GM03348 (cell line): ENCODE results near the gene ANKRD11.
"Not testable (repeated sequence)": the region's sequence is repeated elsewhere in the genome, so short reads cannot be mapped to it uniquely, and the experiment has no call there.

Source experiments
- DNase-seq: peaks from one replicate; pipeline ENCODE4 v3.0.0; 2012; ENCODE audit warnings: low spot score

Gene ANKRD11

DNA sequence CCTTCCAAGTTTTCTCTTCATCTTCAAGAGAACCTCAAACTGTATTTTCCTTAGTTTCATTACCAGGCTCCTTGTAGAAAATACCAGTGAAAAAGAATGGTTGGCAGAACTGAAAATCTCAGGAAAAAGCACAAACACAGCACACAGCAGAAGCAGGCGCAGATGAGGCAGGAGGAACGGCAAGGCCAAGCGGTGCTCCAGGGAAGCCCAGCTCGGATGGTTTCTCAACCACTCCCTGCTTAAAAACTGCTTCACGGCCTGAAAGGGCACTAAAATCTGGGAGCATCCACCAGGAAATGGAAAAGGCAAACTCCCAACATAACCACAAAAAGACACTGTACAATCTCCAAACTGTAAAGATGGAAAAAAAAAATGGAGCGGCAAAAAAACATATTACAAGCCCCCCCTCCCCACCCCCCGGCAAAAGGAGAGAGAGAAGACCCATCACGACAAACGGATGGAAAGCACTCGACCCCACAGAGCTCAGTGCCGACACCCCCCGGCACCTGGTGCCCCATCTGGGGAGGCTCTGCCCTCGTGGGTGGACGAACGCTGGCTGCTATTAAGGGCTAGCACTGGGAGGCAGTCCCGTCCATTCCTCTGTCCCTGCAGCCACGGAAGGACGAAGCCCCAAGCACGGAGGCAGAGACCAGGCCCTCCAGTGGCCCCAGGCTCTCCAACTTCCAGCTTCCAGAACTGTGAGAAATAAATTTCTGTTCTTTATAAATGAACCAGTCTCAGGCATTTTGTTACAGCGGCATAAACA lies 145.3 kb downstream of the ANKRD11 start:
- no peak for DNase-seq

DNA sequence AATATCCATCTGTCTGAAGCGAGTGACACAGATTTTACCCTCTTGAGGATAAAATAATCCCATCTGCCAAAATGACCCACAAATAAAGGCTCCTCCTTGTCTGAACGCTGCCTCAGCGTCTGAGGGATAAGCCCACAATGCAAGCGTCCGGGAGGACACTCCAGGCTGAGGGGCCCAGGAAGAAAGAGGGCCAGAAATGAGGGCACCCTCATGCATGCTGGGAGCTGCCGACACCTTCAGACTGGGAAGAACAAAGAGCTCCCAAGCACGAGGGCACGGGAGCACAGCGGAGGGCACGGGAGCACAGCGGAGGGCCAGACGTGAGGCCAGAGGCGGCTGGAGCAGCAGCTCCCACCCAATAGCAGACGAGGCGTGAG lies 145.9 kb downstream of the ANKRD11 start:
- no peak for DNase-seq

DNA sequence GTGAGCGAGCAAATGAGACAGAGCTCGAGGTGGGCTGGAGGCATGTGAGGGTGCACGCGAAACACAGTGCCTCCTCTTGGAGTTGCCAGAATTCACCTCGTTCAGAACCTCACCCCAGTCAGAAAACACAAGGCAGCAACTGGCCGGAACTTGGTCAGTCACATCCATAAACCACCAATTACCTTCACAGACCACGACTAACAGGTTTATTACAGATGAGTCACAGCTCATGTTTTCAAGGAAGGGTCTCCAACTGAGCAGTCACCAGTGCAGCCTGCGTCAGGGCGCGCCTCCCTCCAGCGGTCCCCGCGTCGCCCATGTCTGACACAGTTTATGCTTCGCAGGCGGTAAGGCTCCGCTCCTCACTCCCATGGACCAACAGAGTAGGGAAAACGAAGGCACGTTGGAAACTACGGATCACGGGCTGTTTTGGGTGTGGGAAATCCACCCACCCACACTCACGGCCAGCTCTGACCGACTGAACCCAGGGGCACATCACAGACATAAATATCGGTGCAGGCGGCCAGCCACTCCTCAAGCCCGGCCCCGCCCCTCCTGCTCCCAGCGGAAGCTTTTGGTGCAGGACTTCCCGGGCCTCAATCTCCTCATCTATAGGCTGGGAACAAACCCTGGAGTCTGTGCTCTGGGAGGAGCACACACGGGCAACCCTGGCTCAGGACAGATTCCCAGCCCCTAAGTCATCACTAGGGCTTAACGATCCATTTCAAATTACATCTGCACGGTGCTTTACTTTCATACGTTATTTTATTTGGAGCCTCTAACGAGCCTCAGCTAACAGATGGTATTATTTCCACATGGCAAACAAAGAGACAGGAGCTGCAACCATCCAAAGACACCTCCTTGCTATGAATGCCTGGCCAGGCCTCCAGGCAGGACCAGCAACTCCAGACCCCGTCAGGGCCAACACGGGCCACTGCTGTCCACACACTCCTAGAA lies 146.6 kb downstream of the ANKRD11 start:
- peak; percentile 37 for DNase-seq

DNA sequence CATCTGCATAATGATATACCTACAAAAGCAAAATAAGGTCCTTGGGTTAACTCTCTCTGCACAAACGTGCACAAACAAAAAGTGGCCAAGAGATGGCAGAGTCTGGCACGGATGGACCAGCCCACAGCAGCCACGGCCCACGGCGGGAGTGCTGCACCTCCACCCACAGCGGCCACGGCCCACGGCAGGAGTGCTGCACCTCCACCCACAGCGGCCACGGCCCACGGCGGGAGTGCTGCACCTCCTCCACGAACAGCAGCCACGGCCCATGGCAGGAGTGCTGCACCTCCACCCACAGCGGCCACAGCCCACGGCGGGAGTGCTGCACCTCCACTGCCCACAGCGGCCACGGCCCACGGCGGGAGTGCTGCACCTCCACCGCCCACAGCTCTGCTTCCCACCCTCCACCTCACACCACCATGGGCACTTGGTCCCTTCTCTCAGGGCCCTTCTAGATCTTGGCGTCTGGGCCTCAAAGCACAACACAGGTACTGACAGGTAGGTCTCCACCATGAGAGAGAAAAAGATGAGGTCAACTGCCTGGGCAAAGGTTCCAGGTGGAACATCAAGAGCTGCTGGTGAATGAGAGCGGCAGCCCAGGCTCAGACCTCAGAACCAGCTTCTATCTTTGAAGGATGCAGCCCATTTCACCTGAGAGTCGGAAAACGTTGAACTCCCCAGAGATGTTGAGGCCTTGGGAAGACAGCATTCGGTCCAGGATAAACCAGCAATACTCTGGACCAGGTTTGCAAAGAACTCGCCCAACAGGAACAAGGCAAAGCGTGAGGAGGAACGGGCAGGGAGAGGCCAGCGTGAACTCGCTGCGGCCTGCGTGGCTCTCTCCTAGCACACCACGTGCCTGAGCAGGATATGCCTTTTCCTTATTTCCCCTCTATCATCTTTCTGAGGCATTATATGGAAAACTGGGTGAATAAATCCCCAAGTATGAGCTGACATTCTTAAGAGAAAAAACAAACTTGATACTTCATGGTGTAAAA lies 148.4 kb downstream of the ANKRD11 start:
- no peak for DNase-seq

DNA sequence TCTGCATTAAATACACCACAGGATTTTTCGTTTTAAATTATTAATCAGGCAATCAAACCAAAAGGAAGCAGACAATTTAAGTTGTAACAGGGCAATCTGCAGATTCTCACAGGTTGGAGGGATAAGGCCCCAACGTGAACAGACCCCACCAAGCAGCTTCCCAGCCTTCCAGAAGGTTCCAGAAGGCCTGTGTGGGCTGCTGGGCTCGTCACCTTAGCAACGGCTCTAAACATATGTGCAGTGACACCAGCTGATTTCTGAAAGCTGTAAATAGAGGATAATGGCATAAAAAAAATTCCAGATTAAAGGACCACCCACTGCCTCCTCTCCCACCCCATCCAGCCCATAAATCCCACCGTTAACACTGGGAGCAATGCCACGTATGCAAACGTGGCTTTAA lies 149.1 kb downstream of the ANKRD11 start:
- no peak for DNase-seq

DNA sequence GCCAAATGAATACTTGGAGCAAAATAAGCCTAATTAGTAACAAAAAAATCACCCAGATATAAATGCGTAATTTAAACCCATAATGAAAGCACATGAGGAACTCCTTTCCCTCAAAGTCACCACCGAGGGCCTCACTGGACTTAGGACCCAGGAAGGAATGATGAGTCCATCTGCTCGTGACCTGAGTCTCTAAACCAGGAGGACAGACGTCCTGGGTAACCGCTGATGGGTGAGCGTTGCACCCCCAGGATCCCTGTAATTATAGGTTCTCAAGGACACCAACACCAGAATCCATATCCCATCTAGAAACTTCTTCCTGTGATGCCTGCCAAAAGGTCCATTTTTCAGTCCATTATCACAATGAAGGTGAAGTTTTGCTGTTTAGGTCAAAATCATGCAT lies 151.5 kb downstream of the ANKRD11 start:
- DNase-seq, result no peak

DNA sequence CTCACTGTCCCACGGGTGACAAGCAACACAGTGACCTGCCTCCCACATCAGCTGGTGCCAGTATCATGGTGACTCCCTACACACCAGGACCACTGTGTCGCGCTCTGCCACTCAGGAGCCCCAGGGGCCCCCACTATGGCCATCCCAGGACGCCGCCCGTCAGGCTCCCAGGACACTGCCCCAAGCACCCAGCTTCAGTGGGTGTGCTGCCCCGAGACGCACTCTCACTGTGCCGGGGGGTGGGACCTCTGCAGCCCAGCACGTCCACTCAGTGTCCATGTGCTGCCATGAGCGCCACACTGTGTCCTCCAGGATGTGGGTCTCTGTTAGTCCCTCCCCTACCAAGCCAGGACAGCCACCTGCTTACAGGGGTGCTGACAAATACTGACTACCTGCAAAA lies 152.4 kb downstream of the ANKRD11 start:
- DNase-seq, result no peak

DNA sequence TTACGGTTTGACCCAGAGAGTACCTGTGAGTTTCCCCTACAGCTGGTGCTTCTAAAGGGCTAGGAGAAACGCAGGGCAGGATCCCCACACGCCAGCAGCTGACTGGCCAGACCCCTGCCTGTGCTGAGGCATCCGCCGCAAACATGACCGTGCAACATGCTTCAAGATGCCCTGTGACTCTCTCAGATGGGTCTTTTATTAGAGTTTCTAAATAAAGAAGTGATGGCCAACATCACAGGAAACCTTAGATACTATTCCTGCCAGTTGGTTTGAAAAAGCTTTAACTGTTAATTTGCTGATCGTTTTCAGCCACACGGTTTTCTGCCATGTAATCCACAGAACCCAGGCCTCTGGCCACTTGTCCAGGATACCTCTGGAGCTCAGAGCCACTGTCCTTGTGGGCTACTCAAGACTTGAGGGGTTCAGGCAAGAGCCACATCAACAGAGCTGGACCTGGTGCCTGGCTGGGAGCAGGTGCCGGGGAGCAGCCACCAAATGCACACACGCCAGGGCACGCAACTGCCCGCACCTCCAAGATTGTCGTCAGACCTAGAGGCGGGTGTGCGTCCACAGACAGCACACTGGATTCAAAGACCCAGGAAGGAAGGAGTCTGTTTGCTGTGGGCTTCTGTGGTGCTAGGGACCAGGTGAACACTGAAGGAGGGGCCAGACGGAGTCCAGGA lies 154.4 kb downstream of the ANKRD11 start:
- DNase-seq, result no peak

DNA sequence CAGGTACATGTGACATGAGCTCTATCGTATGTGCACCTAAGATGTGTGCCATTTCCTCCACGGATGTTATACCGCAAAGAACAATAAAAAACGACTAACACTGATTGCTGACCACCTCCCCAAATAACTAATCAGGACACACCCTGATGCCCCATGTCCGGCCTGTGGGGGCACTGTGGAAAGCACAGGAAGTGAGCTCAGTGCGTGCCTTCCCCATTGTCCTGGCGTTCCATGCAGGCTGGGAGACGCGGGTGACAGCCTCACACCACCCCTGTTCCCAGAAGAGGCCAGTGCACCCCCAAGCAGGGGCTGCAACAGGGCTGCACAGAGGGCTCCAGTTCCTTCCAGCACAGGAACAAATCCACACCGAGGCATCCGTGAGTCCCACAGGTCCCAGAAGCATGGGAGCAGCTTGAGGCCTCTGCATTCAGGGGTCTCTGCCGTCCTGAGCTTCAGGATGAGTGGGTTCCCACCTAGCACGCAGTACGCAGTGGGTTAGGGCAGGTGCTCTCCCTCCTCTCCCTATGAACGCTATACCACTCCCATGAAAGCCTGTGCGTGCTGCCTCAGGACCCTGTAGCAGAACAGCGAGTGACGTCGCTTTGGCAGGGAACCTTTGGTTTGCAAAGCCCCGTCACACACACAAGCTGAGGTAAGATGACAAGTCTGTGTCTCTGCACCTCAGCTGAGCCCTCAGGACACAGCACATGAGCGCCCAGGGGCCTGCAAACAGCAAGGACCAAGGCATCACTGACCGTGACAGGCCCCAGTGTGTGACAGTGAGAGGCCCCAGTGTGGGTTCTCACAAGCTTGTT lies 155.2 kb downstream of the ANKRD11 start:
- DNase-seq, result no peak

DNA sequence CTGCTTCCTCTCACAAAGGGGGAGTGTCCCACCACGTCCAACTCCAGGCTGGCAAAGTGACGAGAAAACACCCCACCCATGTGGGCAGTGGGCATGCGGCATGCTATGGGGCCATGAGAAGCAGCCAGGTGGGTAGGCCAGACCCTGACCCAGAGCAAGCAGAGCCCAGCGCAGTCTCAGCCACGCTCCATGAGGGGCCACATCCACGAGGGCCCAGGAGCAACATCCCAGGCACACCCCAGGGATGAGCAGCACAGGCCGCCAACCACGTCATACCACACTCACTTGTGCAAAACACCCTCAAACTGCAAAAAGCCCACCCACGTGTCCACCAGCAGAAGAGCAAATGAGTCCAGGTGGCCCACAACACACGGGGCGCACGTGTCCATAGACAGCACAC lies 155.9 kb downstream of the ANKRD11 start:
- DNase-seq, result no peak

DNA sequence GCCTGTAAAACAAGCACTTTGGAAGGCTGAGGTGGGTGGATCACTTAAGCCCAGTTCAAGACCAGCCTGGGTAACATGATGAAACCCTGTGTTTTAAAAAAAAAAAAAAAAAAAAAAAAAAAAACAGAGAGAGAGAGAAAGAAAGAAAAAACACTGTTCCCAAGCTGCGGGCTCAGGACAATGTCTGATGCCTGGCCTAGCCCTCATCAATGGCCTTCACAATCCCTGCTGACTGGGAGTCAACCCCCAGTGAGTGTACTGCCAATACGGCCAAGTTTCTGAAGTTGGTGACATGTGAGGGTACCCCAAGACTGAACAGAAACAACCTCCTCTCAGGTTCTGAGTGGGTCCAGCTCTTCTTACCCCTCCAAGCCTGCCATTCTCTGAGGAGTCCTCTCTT lies 156.3 kb downstream of the ANKRD11 start:
- DNase-seq, result no peak

DNA sequence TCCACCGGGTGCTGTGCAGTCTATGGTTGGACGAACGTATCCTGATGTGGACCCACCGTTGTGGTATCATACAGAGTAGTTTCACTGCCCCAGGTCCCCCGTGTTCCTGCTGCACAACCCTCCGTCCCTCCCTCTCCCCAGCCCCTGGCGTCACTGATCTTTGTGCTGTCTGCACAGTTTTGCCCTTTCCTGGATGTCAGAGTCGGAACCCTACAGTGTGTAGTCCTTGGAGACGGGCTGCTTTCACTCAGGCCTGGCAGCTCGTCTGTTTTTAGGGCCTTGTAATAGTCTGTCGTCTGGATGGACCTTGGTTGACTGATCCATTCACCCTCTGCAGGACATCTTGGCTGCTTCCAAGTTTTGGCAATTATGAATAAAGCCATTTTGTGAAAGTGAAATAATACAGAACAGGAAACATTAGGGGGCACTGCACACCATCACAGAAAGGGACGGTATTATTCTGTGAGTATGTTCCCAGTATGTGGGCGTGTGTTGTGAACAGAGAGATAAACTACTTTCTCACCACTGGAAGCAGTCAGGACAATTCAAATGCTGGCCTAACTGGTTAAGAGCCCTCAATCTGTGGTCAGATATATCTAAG lies 156.9 kb downstream of the ANKRD11 start:
- peak; percentile 86 for DNase-seq

DNA sequence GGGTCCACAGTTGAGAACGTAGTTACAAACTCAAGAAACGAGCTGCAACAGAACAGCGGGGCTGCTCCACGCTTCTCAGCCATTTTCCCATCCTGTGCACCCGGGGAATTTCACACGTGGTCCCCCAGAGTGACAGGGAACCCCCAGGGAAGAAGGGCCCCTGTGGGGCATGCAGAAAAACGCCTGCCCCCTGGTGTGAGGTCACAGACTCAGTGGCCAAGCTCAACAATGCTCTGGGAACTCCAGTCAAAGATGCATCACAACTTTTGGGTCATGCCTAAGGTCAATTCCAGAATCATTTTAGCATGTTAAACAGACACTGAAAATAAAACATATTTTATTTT lies 157.5 kb downstream of the ANKRD11 start:
- no peak for DNase-seq

DNA sequence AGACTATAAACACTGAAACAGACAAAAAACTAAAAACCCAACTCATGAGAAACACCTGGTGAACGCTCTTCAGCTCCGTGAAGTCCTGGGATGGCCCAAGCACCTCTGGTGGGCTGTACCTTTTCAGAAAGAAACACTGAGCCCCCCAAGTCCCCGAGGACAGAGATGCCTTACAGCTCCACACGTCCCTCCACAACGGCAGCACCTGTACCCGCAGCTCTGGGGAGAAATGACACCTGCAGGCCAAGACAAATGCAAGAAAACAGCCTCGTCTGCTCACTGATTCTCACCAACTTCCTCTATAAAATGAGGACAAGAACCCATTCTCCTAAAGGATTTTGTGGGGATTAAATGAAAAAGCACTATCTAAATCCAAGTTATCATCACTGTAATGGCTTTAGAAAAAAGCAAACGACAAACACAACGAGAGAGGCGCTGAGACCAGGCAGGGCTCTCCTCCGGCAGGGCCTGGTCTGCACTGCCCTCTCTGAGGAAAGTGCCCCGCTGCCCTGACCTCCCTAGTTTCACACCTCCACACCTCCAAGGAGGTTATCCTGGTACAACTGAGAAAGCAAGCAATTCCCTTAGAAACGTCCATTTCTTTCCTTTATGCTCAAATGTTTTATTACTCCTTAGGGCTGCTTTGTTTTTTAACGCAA lies 158.0 kb downstream of the ANKRD11 start:
- DNase-seq, result no peak

DNA sequence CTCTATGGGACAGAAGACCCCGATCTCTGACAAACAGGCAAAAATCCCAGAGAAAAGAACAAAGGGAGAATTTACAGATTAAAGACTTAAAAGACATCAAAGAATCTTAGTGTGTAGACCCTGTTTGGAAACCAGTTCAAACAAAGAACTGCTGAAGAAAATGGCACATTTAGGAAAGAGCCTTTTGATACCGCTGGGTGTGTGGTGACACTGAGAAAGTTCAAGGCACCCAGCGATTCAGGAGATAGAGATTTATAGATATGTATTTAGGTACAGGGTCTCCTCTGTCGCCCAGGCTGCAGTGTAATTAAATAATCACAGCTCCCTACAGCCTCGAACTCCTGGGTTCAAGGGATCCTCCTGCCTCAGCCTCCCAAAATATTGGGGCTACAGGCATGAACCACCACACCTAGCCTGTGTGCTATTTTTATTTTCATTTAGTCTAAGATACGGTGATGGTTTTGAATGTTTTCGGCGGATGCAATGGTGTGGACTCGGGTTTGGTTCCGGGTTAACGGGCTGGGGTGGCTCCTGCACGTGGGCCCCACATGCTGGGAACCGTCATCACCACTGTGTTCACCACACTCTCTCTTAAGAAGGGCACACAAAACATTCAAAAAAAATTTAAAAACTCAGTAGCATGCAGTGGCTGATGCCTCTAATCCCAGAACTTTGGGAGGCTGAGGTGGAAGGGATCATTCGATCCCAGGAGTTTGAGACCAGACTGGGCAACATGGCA lies 158.8 kb downstream of the ANKRD11 start:
- DNase-seq, result no peak

DNA sequence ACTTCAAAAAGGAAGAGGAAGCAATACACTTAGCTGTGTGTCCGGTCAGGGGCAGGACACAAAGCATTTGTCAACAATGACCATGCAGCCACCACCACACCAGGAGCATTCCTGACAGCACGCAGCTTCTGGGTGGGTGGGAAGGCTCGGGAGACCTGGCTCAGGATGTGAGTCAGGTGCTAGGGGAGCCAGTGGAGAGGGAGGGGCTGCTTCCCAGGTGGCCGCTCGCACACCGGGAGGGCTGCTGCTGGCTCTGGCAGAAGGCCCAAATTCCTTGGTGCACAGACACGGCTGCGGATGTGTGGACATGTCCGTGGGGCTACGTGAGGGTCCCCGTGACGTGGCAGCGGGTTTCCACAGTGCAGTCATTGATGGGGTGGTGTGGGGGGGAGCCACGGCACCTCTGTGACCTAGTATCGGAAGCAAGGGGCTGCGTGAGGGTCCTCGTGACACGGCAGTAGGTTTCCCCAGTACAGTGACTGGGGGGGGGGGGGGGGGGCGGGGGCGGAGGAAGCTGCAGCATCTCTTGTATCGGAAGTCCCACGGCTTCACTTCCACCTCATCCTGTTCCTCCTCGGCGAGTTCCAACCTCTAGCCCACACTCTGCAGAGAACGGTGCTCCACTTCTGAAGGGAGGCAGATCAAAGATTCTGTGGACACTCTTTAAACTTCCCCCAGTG lies 160.0 kb downstream of the ANKRD11 start:
- no peak for DNase-seq

DNA sequence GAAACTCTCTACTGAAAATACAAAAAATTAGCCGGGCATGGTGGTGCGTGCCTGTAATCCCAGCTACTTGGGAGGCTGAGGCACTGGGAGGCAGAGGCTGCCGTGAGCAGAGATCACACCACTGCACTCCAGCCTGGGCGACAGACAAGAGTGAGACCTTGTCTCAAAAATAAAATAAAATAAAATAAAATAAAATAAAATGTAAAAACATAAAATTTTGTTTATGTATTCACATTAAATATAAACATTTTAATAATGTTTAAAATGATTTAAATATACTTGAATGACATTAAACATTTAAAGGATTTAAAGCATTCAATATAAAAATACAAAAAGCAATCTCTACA lies 160.6 kb downstream of the ANKRD11 start:
- DNase-seq, result not testable (repeated sequence)
